Right lobe of liver (tissue), 6 donors: Measurements from ENCODE around the gene IFIH1. TPM values are rescaled to one million over a fixed set of nuclear protein-coding genes. Genes with fewer than 3 reads are reported as not detected.

Experiments used
- ATAC-seq, 4 donors: fragments of 200-7000 bp; cut with Tn5 transposase; one replicate each; pipeline ENCODE4 v1.9.1; 2020; ENCODE audit warnings: mild to moderate bottlenecking in 4 of 4, moderate library complexity in 4 of 4
- DNase-seq, 3 donors: peaks; one replicate each; pipeline ENCODE4 v3.0.0-alpha.2; 2020
- H3K27ac ChIP-seq, 3 donors: fragments of 200-600 bp; one replicate each; pipeline ENCODE4 v1.8.0; 2022
- H3K27me3 ChIP-seq, 2 donors: fragments of 200-600 bp; one replicate each; pipeline ENCODE4 v1.8.0; 2022
- H3K36me3 ChIP-seq, 4 donors: fragments of 200-600 bp; sonication (generic) in 1 of 4; one replicate each; pipeline versions ENCODE4 v1.5.1 to v1.8.0; 2017 to 2022; ENCODE audit warnings: control low read depth in 1 of 4
- H3K4me1 ChIP-seq, 4 donors: fragments of 200-600 bp; sonication (generic) in 1 of 4; one replicate each; pipeline versions ENCODE4 v1.5.1 to v1.8.0; 2017 to 2022; ENCODE audit warnings: control low read depth in 1 of 4
- H3K4me3 ChIP-seq, 3 donors: fragments of 200-600 bp; one replicate each; pipeline ENCODE4 v1.8.0; 2022
- H3K9me3 ChIP-seq, 4 donors: fragments of 200-600 bp; sonication (generic) in 1 of 4; one replicate each; pipeline versions ENCODE4 v1.5.1 to v1.8.0; 2017 to 2022; ENCODE audit warnings: control low read depth in 1 of 4
- CTCF ChIP-seq, 4 donors: fragments of 200-600 bp in 3 of 4; fragments of 450-650 bp in 1 of 4; IDR thresholded peaks; one replicate each; pipeline versions ENCODE4 v1.5.1 to v1.8.0; 2016 to 2022; ENCODE audit warnings: antibody characterized with exemption in 4 of 4, mild to moderate bottlenecking in 2 of 4
- POLR2A ChIP-seq: fragments of 450-650 bp; IDR thresholded peaks from one replicate; pipeline ENCODE4 v1.6.1; 2017; ENCODE audit warnings: antibody characterized with exemption, mild to moderate bottlenecking
- WGBS: methylation state at CpG from one replicate; pipeline ENCODE4 v1.1.6; 2018; ENCODE audit warnings: low coverage, low lambda C conversion rate; ENCODE audit not compliant: insufficient coverage; ENCODE audit errors: missing lambda C conversion rate; 5-methylcytosine and 5-hydroxymethylcytosine counted together
- intact Hi-C, 2 donors: fragments of 100-400 bp; cut with DNase I; formaldehyde crosslinking; loops; one replicate each; pipeline versions ENCODE4 v1.11.2 to v1.14.1; 2022
- total RNA-seq, 6 experiments: library from RNA; depleted of rRNA in 2 of 6; stranded (reverse); fragments of >200 nt in 2 of 6; fragmentation: NEBNext Ultra II Directional in 3 of 6; extraction: Animal tissue kit (Norgen Biotek cat#: 25700) in 3 of 6; gene quantifications; one replicate each; pipeline versions ENCODE4 v1.1.0 to v1.2.4, GENCODE V29; 2016 to 2023
- donor health status: DM: no; HTN: yes; CAD: no.
- donor health status: DM: no; HTN: no; CAD: no.
- donor health status: DM: no; HTN: no; CAD: no.
- donor health status: DM: no; HTN: yes; CAD: no.
- donor health status: DM: no; HTN: yes; CAD: no.

Gene IFIH1
- total RNA-seq, 6 experiments from 2014 or later = 8.8 to 15.6 (median 11.9) TPM

GRCh38 chr2:162277381-162277780 lies 41.1 kb downstream of the IFIH1 start:
- Histone ChIP-seq H3K9me3 (no peaks in the 10 kb centered on the region), H3K27ac (no peak overlapping the region), H3K4me3 (no peak overlapping the region), H3K27me3 (no peaks in the 10 kb centered on the region), H3K36me3 (peaks cover 0 to 42% (median 4%) of the 10 kb centered on the region in 4 donors), H3K4me1 (no peaks in the 10 kb centered on the region)
- DNase-seq = no peak
- intact Hi-C loops = no loop called here
- ATAC-seq = no peak
- WGBS = 71% methylated on average over 4 of the region's 4 CpGs
- TF ChIP-seq POLR2A = no peak
- TF ChIP-seq CTCF (IDR thresholded peaks at IDR 0.05) = no peak

GRCh38 chr2:162267996-162268395 lies 50.5 kb downstream of the IFIH1 start:
- Histone ChIP-seq H3K4me1 (no peaks in the 10 kb centered on the region), H3K36me3 (peaks cover 0 to 18% (median 5%) of the 10 kb centered on the region in 4 donors), H3K27me3 (no peaks in the 10 kb centered on the region), H3K9me3 (no peaks in the 10 kb centered on the region), H3K27ac (no peak overlapping the region), H3K4me3 (no peak overlapping the region)
- 85% methylated on average over 1 of the region's 1 CpG for WGBS
- no peak for ATAC-seq
- intact Hi-C loops = no loop called here
- DNase-seq = no peak
- no peak for TF ChIP-seq POLR2A
- no peak for TF ChIP-seq CTCF (IDR thresholded peaks at IDR 0.05)

- intact Hi-C loops = no loop called here
- DNase-seq (no peak), ATAC-seq (no peak)
- Histone ChIP-seq H3K4me1 (no peaks in the 10 kb centered on the region), H3K27ac (no peak overlapping the region), H3K9me3 (no peaks in the 10 kb centered on the region), H3K27me3 (no peaks in the 10 kb centered on the region), H3K36me3 (peaks cover 0 to 18% (median 5%) of the 10 kb centered on the region in 4 donors), H3K4me3 (no peak overlapping the region)
- 89% methylated on average over 5 of the region's 5 CpGs for WGBS
- no peak for TF ChIP-seq POLR2A
- no peak for TF ChIP-seq CTCF (IDR thresholded peaks at IDR 0.05)
Observed at GRCh38 chr2:162267496-162267895, 51.0 kb downstream of the IFIH1 start.

- H3K27me3 ChIP-seq = no peaks in the 10 kb centered on the region
- intact Hi-C loops = no loop called here
- TF ChIP-seq CTCF (IDR thresholded peaks at IDR 0.05) (no peak), POLR2A (no peak)
- H3K36me3 ChIP-seq = peaks cover 0 to 18% (median 4%) of the 10 kb centered on the region in 4 donors
- H3K4me3 ChIP-seq = no peak overlapping the region
- H3K4me1 ChIP-seq = no peaks in the 10 kb centered on the region
- no peak for DNase-seq
- ATAC-seq = no peak
- no peak overlapping the region for H3K27ac ChIP-seq
- H3K9me3 ChIP-seq = no peaks in the 10 kb centered on the region
- 100% methylated on average over 1 of the region's 1 CpG for WGBS
Observed at GRCh38 chr2:162266460-162266760, 52.1 kb downstream of the IFIH1 start.
